ENCODE data around the gene JUNB. TPM values are rescaled to one million over a fixed set of nuclear protein-coding genes. Genes with fewer than 3 reads are reported as not detected.

Gene JUNB
- total and polyA plus RNA-seq, 10 of the 15 experiments (the other 5 are each of a cell fraction or from before 2014, with no cell fraction given): 0.55 to 144 (median 68.3) TPM

DNA sequence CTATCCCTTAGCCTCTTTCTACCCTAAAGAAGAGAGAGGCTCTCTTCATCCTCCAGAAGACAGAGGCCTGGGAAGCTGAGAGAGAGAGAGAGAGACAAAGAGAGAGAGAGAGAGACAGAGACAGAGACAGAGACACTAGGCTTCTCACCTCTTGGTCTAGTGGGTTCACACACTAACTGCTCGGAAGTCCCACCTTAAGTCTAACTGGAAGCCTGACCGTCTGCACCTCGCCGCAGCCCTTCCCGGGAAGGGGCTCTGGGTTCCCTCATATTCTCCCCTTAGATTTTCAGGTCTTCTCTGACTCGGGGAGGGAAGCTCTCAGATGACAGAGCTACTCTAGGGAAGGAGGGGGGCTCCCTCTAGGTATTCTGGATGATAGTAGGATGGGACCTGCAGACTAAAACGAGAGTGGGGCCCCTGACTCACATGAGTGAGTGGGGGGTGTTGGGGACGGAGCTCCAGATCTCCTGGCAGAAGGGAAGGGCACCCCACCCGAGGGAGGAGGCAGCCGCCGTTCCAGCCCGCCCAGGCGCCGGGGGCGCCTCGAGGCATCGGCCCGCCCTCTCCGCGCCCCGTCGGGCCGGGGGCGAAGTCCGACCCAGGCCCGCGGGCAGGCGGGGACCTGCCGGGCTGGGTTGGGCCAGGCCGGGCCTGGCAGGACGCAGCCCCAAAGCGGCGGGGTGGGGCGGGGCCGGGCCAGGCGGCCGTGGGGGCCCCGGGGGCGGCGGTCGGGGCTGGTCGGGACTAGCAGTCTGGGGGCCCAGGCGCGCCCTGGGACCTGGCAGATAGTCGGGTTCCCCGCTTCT, 2.0 kb upstream of the JUNB start (continued):
- peak; percentile 28 for TF ChIP-seq POLR2AphosphoS5 (IDR thresholded peaks at IDR 0.05; ENCODE audit: low read length)
- TF ChIP-seq, protein P1, sequence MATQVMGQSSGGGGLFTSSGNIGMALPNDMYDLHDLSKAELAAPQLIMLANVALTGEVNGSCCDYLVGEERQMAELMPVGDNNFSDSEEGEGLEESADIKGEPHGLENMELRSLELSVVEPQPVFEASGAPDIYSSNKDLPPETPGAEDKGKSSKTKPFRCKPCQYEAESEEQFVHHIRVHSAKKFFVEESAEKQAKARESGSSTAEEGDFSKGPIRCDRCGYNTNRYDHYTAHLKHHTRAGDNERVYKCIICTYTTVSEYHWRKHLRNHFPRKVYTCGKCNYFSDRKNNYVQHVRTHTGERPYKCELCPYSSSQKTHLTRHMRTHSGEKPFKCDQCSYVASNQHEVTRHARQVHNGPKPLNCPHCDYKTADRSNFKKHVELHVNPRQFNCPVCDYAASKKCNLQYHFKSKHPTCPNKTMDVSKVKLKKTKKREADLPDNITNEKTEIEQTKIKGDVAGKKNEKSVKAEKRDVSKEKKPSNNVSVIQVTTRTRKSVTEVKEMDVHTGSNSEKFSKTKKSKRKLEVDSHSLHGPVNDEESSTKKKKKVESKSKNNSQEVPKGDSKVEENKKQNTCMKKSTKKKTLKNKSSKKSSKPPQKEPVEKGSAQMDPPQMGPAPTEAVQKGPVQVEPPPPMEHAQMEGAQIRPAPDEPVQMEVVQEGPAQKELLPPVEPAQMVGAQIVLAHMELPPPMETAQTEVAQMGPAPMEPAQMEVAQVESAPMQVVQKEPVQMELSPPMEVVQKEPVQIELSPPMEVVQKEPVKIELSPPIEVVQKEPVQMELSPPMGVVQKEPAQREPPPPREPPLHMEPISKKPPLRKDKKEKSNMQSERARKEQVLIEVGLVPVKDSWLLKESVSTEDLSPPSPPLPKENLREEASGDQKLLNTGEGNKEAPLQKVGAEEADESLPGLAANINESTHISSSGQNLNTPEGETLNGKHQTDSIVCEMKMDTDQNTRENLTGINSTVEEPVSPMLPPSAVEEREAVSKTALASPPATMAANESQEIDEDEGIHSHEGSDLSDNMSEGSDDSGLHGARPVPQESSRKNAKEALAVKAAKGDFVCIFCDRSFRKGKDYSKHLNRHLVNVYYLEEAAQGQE (IDR thresholded peaks at IDR 0.05; ENCODE audit: low read depth, low read length): no peak
- TF ChIP-seq CBX5 (IDR thresholded peaks at IDR 0.05; ENCODE audit: low read depth): no peak
- peak; percentile 67; the same call in 1 of the 2 replicates for TF ChIP-seq SMAD5 (IDR thresholded peaks at IDR 0.05; ENCODE audit: low read depth)
- TF ChIP-seq ZBED1 (IDR thresholded peaks at IDR 0.05; ENCODE audit: borderline replicate concordance): no peak; the same call in 1 of the 2 replicates
- TF ChIP-seq NRF1 (conservative IDR thresholded peaks at IDR 0.05; ENCODE audit: low read depth, low read length): no peak
- TF ChIP-seq YBX1 (IDR thresholded peaks at IDR 0.05): no peak
- peak; percentile 88 for TF ChIP-seq SMARCA5 (IDR thresholded peaks at IDR 0.05)
- TF ChIP-seq ZNF274 (IDR thresholded peaks at IDR 0.05; ENCODE audit: insufficient read depth, insufficient read length): no peak
- TF ChIP-seq EED (IDR thresholded peaks at IDR 0.05; ENCODE audit: low read depth): no peak
- TF ChIP-seq, protein P2, sequence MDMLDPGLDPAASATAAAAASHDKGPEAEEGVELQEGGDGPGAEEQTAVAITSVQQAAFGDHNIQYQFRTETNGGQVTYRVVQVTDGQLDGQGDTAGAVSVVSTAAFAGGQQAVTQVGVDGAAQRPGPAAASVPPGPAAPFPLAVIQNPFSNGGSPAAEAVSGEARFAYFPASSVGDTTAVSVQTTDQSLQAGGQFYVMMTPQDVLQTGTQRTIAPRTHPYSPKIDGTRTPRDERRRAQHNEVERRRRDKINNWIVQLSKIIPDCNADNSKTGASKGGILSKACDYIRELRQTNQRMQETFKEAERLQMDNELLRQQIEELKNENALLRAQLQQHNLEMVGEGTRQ (IDR thresholded peaks at IDR 0.05; ENCODE audit: borderline replicate concordance, low read depth, low read length): no peak
- peak; percentile 49 for TF ChIP-seq IKZF1 (conservative IDR thresholded peaks at IDR 0.05)
- TF ChIP-seq, protein P3, sequence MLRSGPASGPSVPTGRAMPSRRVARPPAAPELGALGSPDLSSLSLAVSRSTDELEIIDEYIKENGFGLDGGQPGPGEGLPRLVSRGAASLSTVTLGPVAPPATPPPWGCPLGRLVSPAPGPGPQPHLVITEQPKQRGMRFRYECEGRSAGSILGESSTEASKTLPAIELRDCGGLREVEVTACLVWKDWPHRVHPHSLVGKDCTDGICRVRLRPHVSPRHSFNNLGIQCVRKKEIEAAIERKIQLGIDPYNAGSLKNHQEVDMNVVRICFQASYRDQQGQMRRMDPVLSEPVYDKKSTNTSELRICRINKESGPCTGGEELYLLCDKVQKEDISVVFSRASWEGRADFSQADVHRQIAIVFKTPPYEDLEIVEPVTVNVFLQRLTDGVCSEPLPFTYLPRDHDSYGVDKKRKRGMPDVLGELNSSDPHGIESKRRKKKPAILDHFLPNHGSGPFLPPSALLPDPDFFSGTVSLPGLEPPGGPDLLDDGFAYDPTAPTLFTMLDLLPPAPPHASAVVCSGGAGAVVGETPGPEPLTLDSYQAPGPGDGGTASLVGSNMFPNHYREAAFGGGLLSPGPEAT (IDR thresholded peaks at IDR 0.05; ENCODE audit: low read depth): peak; percentile 4; the same call in 1 of the 2 replicates
- TF ChIP-seq FOXM1 (IDR thresholded peaks at IDR 0.05; ENCODE audit: low read depth, low read length): no peak
- no peak for TF ChIP-seq MTA3 (IDR thresholded peaks at IDR 0.05; ENCODE audit: borderline replicate concordance, low read length)
- no peak for TF ChIP-seq NR2C2 (IDR thresholded peaks at IDR 0.05; ENCODE audit: borderline replicate concordance, control insufficient read depth, insufficient read length, low read depth)
- no peak for TF ChIP-seq KLF5 (IDR thresholded peaks at IDR 0.05; ENCODE audit: partially characterized antibody)
- no peak for TF ChIP-seq POLR2AphosphoS2 (IDR thresholded peaks at IDR 0.05; ENCODE audit: low read depth, low read length)
- TF ChIP-seq, protein P4, sequence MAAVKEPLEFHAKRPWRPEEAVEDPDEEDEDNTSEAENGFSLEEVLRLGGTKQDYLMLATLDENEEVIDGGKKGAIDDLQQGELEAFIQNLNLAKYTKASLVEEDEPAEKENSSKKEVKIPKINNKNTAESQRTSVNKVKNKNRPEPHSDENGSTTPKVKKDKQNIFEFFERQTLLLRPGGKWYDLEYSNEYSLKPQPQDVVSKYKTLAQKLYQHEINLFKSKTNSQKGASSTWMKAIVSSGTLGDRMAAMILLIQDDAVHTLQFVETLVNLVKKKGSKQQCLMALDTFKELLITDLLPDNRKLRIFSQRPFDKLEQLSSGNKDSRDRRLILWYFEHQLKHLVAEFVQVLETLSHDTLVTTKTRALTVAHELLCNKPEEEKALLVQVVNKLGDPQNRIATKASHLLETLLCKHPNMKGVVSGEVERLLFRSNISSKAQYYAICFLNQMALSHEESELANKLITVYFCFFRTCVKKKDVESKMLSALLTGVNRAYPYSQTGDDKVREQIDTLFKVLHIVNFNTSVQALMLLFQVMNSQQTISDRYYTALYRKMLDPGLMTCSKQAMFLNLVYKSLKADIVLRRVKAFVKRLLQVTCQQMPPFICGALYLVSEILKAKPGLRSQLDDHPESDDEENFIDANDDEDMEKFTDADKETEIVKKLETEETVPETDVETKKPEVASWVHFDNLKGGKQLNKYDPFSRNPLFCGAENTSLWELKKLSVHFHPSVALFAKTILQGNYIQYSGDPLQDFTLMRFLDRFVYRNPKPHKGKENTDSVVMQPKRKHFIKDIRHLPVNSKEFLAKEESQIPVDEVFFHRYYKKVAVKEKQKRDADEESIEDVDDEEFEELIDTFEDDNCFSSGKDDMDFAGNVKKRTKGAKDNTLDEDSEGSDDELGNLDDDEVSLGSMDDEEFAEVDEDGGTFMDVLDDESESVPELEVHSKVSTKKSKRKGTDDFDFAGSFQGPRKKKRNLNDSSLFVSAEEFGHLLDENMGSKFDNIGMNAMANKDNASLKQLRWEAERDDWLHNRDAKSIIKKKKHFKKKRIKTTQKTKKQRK (IDR thresholded peaks at IDR 0.05; ENCODE audit: low read depth, low read length): no peak
- TF ChIP-seq LARP7 (IDR thresholded peaks at IDR 0.05): no peak
- no peak for TF ChIP-seq JUNB (IDR thresholded peaks at IDR 0.05)
- TF ChIP-seq NFXL1 (IDR thresholded peaks at IDR 0.05; ENCODE audit: borderline replicate concordance): no peak

All from GM12878 (cell line).